HG03108 (cell line): ENCODE results near the gene POLRMT.

Experiments used
- ATAC-seq: cut with Tn5 transposase; IDR thresholded peaks from one replicate; pipeline ENCODE4 v1.9.1; 2021; ENCODE audit warnings: moderate library complexity; ENCODE audit not compliant: unreplicated experiment

The POLRMT gene

GRCh38 chr19:581399-582111 lies 51.8 kb downstream of the POLRMT start:
- ATAC-seq, result no peak

GRCh38 chr19:580274-580835 lies 53.0 kb downstream of the POLRMT start:
- no peak for ATAC-seq

- no peak for ATAC-seq
Measured at GRCh38 chr19:579842-580155, 53.5 kb downstream of the POLRMT start.

- ATAC-seq, result no peak
Measured at GRCh38 chr19:579111-579841, 54.1 kb downstream of the POLRMT start.

GRCh38 chr19:577439-578392 lies 55.6 kb downstream of the POLRMT start:
- no peak for ATAC-seq

GRCh38 chr19:576768-577438 lies 56.4 kb downstream of the POLRMT start:
- ATAC-seq, result no peak

- no peak for ATAC-seq
Measured at GRCh38 chr19:575527-576506, 57.5 kb downstream of the POLRMT start.

- ATAC-seq, result no peak
Measured at GRCh38 chr19:574658-575526, 58.4 kb downstream of the POLRMT start.

GRCh38 chr19:573519-573825 lies 59.9 kb downstream of the POLRMT start:
- ATAC-seq, result no peak

- ATAC-seq, result peak; percentile 15
Measured at GRCh38 chr19:572743-573518, 60.4 kb downstream of the POLRMT start.

- ATAC-seq, result peak; percentile 66
Measured at GRCh38 chr19:572140-572742, 61.1 kb downstream of the POLRMT start, which contains the start of gene BSG. TSS of gene BSG (plus strand) at chr19:572596. CDS start at chr19:572635, 39 bp downstream.

GRCh38 chr19:571566-571974 lies 61.8 kb downstream of the POLRMT start:
- ATAC-seq, result no peak

GRCh38 chr19:570937-571565 lies 62.3 kb downstream of the POLRMT start:
- no peak for ATAC-seq

GRCh38 chr19:570251-570686 lies 63.1 kb downstream of the POLRMT start:
- no peak for ATAC-seq

- no peak for ATAC-seq
Measured at GRCh38 chr19:567296-567900, 65.9 kb downstream of the POLRMT start.
